A673 (cell line): ENCODE data around the gene DIS3L2. TPM values are rescaled to one million over a fixed set of nuclear protein-coding genes. Genes with fewer than 3 reads are reported as not detected.

Experiments
- BruUV-seq: library from RNA; stranded (reverse); fragments of 400-500 nt; replicated peaks from 2 replicates; lab custom pipeline; 2021; lab: Mats Ljungman, UMichigan
- CTCF ChIA-PET: fragments of 300-600 bp; sonication (Branson Sonifier 250); formaldehyde crosslinking; loops from one replicate; lab custom pipeline; 2022; ENCODE audit warnings: antibody characterized with exemption; lab: Charles Lee
- POLR2A ChIA-PET: fragments of 300-600 bp; sonication (Branson Sonifier 250); formaldehyde crosslinking; loops from one replicate; lab custom pipeline; 2022; ENCODE audit warnings: antibody characterized with exemption; ENCODE audit not compliant: low non-redundant PET; lab: Charles Lee
- DNase-seq: peaks from one replicate; pipeline ENCODE4 v3.0.0-alpha.2; 2015; ENCODE audit warnings: low spot score
- H3K27ac ChIP-seq: fragments of 200-600 bp; sonication (generic); 2 replicates; pipeline ENCODE4 v1.5.1; 2016; ENCODE audit warnings: mixed run types, low read depth, mild to moderate bottlenecking, mixed read lengths, antibody characterized with exemption, low read length; ENCODE audit not compliant: poor library complexity, severe bottlenecking
- H3K27me3 ChIP-seq: fragments of 200-600 bp; sonication (generic); replicated peaks from 2 replicates; pipeline ENCODE4 v1.6.1; 2017; ENCODE audit warnings: mixed run types, low read depth, mild to moderate bottlenecking, mixed read lengths, antibody characterized with exemption, low read length; ENCODE audit not compliant: insufficient read depth, poor library complexity
- H3K36me3 ChIP-seq: fragments of 200-600 bp; sonication (generic); 2 replicates; pipeline ENCODE4 v1.6.1; 2016; ENCODE audit warnings: mixed run types, mild to moderate bottlenecking, mixed read lengths, antibody characterized with exemption, low read length; ENCODE audit not compliant: insufficient read depth, poor library complexity, severe bottlenecking
- H3K4me1 ChIP-seq: fragments of 200-600 bp; sonication (generic); 2 replicates; pipeline ENCODE4 v1.6.1; 2017; ENCODE audit warnings: mixed run types, mild to moderate bottlenecking, mixed read lengths, antibody characterized with exemption, low read length; ENCODE audit not compliant: insufficient read depth, poor library complexity, severe bottlenecking
- H3K4me3 ChIP-seq: fragments of 200-600 bp; sonication (generic); 2 replicates; pipeline ENCODE4 v1.5.1; 2016; ENCODE audit warnings: low read depth, mixed run types, mild to moderate bottlenecking, mixed read lengths, low read length; ENCODE audit not compliant: poor library complexity, severe bottlenecking
- H3K9me3 ChIP-seq: fragments of 200-600 bp; sonication (generic); 2 replicates; pipeline ENCODE4 v1.6.1; 2016; ENCODE audit warnings: mixed run types, low read depth, mild to moderate bottlenecking, mixed read lengths, antibody characterized with exemption, low read length; ENCODE audit not compliant: poor library complexity, severe bottlenecking
- CTCF ChIP-seq: fragments of 300-800, 200-600 bp; sonication (generic); conservative IDR thresholded peaks from 2 replicates; pipeline ENCODE4 v1.5.1; 2017; ENCODE audit warnings: low read depth, mild to moderate bottlenecking, antibody characterized with exemption, low read length, moderate library complexity, mixed read lengths
- EZH2 ChIP-seq: fragments of 200-600 bp; sonication (generic); IDR thresholded peaks from 2 replicates; pipeline ENCODE4 v1.6.1; 2017; ENCODE audit warnings: borderline replicate concordance, low read depth, mild to moderate bottlenecking, mixed read lengths, antibody characterized with exemption, low read length; ENCODE audit not compliant: poor library complexity, severe bottlenecking
- intact Hi-C: fragments of 100-400 bp; cut with micrococcal nuclease; formaldehyde crosslinking; loops from one replicate; pipeline ENCODE4 v1.10.0; 2022; ENCODE audit not compliant: unreplicated experiment
- total RNA-seq: library from RNA; stranded (reverse); gene quantifications from 2 replicates; pipeline ENCODE4 v1.2.3, GENCODE V29; 2021

DIS3L2 gene
- total RNA-seq, 1 experiment from 2014 or later = 38.7 TPM

DNA sequence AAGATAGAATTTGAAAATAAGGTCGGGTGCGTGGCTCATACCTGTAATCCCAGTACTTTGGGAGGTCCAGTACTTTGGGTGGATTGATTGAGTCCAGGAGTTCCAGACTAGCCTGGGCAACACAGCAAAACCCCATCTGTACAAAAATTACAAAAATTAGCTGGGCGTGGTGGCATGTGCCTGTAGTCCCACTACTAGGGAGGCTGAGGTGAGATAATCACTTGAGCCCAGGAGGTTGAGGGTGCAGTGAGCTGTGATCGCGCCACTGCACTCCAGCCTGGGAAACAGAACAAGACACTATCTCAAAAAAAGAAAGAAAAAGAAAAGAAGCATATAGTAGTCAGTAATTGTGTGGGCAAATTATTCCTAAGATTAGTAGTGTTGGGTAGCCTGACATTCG lies 222.8 kb downstream of the DIS3L2 start:
- H3K27me3 ChIP-seq = no peaks in the 10 kb centered on the region
- H3K4me1 ChIP-seq = no peaks in the 10 kb centered on the region
- BruUV-seq = no TSS peak
- intact Hi-C loops = no loop called here
- H3K4me3 ChIP-seq = no peak overlapping the region
- POLR2A ChIA-PET = no interaction called here
- DNase-seq = no peak
- no peak overlapping the region for H3K27ac ChIP-seq
- H3K9me3 ChIP-seq = peaks cover 4% of the 10 kb centered on the region
- TF ChIP-seq CTCF (no peak), EZH2 (no peak)
- CTCF ChIA-PET = no interaction called here
- no peaks in the 10 kb centered on the region for H3K36me3 ChIP-seq

- no peak for DNase-seq
- Histone ChIP-seq H3K27ac (no peak overlapping the region), H3K36me3 (no peaks in the 10 kb centered on the region), H3K9me3 (peaks cover 4% of the 10 kb centered on the region), H3K27me3 (no peaks in the 10 kb centered on the region), H3K4me1 (no peaks in the 10 kb centered on the region), H3K4me3 (no peak overlapping the region)
- ChIA-PET POLR2A (no interaction called here), CTCF (no interaction called here)
- intact Hi-C loops = no loop called here
- BruUV-seq = no TSS peak
- no peak for TF ChIP-seq EZH2
- no peak for TF ChIP-seq CTCF
Measured at GRCh38 chr2:232190796-232191195, 229.3 kb downstream of the DIS3L2 start.

DNA sequence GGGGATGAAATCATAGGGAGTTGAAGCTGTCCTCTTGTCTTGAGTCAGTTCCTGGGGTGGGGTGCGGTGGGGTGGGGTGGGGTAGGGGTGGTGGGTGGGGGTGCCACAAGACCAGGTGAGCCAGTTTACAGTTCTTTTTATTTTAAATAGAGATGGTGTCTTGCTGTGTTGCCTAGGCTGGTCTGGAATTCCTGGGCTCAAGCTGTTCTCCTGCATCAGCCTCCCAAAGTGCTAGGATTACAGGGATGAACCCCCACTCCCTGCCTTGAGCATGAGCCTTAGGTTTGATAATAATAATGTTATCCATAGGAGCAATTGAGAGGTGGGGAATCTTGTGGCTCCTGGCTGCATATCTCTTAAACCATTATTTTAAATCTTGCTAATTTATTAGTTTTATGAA lies 234.0 kb downstream of the DIS3L2 start:
- intact Hi-C loops = no loop called here
- no peak overlapping the region for H3K4me3 ChIP-seq
- no peak overlapping the region for H3K27ac ChIP-seq
- no peaks in the 10 kb centered on the region for H3K36me3 ChIP-seq
- no peaks in the 10 kb centered on the region for H3K9me3 ChIP-seq
- CTCF ChIA-PET = no interaction called here
- BruUV-seq = no TSS peak
- no peak for DNase-seq
- H3K27me3 ChIP-seq = no peaks in the 10 kb centered on the region
- TF ChIP-seq EZH2 (no peak), CTCF (no peak)
- no peaks in the 10 kb centered on the region for H3K4me1 ChIP-seq
- POLR2A ChIA-PET = no interaction called here
